Amygdala (tissue), 56 donors: Measurements from ENCODE around the gene TLX1.
A peak's percentile ranks its signal among the peaks of the same experiment; 100 is the strongest.

ENCODE experiments used
- DNase-seq, 56 donors: peaks; one replicate each; lab custom pipeline; 2025; lab: John Stamatoyannopoulos, UW

Gene TLX1

DNA sequence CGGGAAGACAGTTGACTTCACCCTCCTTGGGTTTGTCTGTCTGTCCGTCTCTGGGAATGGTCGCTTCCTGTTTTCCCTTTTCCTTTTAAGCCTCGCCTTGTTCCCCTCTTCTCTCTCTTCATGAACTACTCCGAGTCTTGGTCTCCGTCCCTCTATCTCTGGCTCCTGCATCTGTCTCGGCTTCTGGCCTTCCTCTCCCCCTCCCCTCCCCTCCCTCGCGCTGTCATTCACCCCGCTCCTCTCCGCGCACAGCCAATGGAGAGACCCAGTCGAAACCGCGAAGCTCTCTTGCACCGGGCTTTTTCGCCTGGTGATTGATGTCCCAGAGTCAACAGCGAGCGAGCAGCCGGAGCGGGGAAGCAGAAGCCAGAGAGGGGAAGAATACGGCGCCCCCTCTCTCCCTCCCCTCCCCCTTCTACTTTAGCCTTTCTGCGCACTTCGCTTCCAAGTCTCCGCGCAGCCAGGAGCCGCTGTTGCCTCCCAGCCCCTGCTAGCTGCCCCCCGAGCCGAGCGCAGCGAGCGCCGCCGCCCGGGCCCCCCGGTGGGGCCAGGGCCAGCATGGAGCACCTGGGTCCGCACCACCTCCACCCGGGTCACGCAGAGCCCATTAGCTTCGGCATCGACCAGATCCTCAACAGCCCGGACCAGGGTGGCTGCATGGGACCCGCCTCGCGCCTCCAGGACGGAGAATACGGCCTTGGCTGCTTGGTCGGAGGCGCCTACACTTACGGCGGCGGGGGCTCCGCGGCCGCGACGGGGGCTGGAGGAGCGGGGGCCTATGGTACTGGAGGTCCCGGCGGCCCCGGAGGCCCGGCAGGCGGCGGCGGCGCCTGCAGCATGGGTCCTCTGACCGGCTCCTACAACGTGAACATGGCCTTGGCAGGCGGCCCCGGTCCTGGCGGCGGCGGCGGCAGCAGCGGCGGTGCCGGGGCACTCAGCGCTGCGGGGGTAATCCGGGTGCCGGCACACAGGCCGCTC, at the start of gene TLX1:
TSS of gene TLX1 (plus strand) at position 317 of the 978 bp plus-strand sequence. CDS start at position 559, 242 bp downstream.
- DNase-seq: no peak

DNA sequence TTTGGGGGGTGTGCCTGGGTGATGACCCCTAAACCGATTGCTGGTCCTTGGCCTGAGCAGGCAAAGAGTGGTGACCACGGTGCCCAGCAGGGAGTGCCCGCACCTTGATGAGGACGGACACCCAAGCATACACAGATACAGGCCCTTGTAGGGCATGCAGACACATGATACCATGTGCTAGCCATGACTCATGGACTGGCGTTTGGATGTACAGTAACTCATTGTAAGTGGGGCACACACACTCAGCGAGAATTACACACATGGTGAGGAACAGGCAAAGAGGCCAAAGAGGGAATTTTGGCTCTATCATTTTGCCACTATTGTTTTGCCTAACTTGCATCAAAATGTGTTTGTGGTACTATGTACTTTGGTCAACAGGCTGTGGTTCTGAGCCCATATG, 45.3 kb upstream of the TLX1 start:
- DNase-seq: no peak

DNA sequence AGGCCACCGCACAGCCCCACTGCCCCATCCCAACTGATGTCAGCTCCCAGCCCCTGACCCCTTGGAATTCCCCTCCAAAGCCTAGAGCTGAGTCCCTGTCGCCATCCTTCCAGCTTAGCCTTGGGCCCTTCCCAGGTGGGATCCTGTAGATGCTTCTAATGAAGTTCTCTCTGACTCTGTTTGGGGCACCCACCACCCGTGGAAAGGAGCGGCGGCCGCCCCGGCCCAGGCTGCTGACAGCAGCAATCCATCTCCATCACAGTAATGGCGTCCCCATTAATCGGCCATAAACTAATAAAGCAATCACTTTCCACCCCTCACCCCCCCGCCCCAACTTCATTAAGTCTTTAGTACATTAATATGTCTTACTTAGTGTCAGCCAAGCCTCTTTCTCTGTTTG, 43.7 kb upstream of the TLX1 start:
- DNase-seq: no peak

DNA sequence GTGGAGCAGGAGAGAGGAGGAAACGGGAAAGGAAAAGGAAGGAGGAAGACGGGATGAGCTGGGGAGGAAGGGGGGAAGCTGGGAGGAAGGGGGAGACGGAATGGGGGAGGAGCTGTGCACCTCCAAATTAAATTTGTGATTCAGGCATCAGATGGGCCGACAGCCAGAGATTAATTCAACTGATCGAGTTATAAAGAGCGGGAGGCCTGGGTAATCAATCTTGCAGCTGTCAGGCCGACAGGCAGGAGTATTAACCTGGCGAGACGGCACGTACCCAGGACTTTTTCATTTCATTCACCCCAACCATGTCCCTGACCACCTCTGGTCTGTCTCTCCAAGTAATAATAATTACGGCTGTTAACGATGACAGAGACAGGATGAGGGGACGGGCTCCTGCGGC, 43.1 kb upstream of the TLX1 start:
- no peak for DNase-seq

DNA sequence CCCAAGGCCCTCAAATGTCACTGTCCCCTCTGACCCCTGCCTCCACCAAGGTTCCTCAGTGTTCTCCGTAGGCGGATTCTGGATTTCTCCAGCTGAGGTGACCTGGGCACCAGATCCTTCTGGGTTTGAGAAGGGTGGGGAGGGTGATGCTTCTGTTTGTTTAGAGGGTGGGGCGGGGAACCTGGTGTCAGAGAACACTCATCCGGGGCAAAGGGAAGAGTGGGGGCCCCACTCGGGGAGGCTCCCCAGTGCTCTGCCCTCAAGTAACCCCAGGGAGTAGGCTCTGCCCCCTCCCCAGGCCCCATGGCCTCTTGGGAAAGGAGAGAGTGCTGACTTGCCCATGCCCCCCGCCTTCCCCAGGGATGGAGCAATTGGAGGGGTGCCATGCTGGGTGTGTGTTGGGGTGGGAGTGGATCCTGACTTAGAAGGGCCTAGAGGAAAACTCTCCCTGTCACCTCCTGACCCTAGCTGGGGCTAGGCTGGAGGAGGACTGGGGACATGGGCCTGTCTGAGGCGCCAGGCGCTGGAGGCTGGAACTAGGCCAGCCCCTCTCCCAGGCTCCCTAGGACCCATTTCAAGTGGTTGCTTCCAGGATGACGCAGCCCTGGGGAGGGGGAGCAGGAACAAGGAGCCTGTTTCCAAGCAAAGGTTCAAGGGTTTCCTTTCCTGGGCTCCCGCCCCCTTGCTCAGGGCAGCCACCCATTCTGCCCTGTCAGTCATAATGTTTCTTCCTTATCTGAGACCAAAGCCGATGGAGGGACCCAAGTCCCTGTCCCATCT, 41.4 kb upstream of the TLX1 start:
- no peak for DNase-seq

DNA sequence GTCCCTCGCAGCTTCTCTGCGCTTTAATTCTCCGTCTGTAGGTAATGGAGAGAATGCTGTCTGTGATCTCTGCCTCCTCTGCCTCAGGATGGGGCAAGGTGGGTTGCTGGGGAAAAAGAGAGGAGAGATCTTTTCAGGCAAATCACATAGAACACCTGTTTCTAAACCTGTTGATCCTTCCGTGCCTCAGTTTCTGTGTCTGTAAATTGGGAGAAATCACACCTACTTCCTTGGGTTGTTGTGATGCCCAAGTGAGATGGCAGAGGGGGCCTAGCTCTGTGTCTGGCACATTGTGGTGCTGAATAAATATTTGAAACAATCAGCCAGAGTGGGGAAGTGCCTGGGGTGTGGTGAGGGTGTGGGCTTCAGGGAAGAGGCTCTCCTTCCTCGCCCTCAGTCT, 40.5 kb upstream of the TLX1 start:
- DNase-seq: no peak

DNA sequence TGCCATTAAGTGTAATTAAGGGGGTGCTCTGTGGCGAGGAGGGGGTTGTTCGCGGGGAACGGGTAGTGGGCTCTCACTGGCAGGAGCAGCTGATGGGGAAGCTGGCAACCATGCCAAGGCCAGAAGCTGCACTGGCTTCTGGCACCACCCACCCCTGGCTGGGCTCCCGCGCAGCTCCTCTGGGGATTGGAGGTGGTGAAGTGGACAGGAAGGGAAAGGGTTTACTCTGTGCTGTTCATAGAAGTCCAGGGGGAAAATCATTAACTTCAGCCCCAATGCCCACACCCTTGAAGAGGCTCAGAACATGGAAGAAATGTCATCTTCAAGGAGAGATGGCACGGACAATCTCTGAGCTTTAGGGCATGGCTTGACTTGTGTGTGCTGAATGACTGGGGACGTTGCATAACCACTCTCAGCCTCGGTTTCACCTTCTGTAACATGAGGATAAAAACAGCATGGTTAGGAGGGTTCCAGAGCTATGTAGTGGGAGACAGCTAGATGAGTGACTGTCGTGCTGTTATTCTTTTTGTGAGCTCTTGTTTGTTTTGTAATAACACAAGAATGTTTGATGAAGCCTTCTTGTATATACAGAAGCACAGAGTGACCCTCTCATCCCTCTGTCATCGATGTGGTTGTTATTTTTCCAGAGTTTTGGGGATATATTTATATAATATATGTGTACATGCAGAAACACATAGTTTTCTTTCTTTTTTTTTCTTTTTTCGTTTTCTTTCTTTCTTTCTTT, 39.4 kb upstream of the TLX1 start:
- DNase-seq: no peak

DNA sequence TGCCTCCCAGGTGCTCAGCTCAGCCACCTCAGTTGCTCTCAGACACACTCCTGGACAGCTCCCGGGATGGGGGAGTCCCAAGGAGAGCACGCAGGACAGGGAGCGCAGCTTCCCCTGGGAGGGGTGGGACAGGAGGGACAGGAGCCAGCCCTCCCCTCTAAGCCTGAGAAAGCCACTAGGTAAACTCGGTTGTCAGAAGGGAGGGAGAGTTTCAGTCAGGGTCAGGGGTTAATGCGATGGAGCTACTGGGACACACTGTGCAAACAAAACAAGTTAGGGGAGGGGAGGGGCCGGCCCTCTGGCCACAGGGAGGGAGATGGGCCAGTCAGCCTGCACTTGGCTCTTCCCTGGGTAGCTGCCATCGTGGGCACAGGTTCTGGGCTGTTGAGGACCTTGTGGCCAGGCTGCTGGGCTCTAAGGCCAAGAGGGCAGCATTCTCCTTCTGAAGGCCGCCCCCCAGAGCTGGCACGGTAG, 38.2 kb upstream of the TLX1 start:
- DNase-seq: no peak

DNA sequence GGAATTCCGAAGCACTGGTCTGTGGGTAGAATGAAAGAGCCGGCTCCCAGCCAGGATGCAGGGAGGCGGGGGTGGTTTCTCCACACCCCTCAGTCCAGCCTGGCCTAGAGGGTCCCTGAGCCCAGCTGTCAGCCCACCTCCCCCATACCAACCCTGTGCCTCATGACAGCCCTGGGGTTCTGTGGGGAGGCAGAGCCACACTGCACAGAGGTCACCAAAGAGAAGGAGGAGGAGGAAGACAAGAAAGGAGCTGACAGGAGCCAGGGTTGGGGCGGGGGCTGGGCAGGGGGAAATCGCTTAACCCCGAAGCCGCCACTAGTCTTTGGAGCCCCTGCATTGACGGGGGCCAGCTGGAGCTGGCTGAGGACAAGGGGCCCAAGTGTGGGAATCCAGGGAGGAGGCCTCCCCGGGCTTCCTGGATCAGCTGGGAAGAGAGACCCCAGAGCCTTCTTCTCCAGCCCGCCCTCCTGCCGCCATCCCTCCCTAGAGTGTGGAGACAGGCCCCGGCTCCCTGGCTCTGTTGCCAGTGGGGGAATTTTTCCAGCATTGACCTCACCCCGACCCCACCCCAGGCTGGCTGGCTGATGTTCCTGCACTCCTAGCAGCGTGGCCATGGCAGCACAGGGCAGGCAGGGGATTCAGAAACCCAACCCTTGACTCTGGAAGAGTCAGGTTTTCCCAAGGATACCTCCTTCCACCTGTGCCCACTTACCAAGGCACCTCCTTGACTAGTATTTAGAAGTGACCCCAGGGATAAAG, 36.8 kb upstream of the TLX1 start:
- DNase-seq: no peak

DNA sequence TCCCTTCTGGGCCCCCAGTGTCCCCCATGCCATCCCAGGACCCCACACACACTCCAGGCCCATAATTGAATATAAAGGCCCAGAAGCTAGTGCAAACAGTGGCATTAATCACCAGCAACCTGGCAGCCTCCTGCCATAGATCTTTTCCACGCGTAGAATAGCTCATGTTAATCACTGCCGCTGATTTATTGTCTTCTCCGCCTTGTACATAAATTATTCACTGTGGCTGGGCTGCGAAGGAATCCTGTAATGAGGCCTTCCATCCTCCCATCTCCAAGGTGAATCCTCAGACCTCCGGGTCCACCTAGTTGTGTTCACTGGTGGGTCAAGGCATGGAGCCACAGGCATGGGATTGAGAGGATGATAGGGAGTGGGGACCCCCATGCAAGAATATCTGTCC, 36.1 kb upstream of the TLX1 start:
- no peak for DNase-seq

DNA sequence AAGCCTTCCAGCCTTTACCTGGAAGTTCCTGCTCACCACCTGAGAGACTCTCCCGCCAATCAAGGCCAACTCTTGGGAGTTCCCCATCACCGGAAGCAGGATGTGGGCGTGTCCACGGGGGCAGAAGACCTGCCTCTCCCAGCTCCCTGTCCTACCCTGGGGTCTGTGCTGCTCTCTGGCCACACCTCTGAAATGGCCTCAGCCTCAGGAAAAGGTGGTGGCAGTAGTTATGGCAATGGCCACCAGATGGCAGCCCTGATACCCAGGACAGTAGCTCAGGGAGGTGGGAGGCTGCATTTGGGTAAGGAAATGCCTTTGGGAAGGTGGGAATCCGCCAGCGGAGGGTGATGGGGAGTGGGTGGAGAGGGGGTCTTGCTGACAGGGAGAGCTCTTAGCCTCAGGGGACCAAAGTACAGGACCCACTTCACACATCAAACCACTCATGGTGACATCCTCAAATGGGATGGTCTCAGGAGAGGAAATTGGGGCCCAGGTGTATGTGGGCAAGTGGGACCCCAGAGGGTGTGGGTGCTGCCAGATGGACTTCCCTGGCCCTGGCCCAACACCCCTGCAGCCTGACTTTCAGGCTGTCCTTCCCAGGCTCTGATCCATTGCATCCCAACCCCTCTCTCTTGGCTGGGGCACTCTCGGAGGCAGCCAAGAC, 35.4 kb upstream of the TLX1 start:
- peak in 27 of 56 donors; percentile 1 to 59 (median 13) for DNase-seq

DNA sequence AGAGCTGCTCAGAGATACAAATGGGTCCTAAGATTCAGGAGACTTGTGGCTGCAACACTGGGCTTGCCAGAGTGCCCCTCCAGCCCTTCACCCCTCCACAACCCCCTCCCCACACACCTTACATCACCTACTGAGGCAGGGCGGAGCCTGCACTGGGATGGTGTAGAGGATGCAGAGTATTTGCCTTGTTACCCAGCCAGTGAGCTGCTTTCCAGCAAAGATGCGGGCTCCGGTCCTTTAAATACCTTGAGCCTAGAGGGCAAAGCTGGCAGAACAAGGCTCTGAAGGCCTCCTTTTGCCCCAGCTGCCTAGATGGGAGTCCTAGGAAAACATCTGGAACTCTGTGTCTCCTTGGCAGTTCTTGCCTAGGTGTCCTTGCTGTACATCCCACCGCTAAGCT, 34.7 kb upstream of the TLX1 start:
- no peak for DNase-seq

DNA sequence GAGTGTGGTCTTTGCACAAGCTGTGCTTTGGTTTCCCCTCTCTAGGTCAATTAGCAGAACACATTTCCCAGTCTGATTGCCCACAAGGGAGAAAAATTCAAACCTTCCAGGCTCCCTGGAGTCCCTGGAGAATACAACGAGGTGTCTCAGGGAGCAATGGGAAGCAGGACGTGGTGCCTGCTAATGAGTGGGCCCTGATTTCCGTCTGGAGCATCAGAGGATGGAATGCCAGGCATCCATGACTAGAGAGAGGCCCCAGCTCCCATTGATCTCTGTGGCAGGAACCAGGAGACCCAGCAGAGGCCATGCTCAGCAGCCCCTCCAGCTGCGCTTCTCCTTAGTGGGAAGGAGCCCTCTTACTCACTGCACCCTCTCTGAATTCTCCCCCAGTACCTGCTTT, 33.2 kb upstream of the TLX1 start:
- DNase-seq: no peak

DNA sequence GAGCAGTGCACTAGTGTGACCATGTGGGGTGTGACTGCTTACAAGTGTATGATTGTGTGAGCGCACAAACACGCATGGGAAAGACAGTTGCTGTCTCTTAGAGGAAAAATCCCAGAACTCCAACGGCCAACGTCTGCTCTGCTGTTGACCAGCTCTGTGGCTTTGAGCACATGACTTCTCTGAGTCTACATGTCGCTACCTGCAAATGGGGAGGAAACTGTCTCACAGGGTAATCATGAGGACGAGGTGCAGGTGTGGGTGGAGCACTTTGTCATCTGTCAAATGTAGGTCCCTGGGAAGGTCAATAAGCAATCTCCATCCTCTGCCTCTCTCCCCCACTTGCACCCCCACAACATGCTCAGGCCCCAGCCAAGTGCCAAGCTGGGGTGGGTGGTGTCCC, 31.2 kb upstream of the TLX1 start:
- DNase-seq: no peak

DNA sequence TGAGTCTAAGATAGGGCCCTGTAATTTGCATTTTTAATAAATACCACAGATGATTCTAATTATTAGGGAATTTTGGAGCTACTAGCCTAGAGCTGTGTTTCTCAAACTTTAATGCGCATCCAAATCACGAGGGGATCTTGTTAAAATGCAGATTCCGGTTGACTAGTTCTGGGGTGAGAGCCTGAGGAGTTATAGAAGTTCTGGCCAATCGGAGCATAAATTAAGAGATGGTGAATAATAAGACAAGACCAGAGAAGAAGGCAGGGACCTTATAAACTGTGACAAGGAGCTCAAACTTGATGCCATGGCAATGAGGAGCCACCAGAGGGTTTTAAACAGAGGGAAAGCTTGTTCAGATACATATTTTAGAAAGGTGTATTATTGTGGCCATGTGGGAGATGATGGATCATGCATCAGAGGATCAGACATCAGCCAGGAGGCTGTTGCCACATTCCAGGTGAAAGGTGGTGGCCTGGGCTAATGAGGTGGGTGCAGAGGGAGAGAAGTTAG, 29.7 kb upstream of the TLX1 start:
- DNase-seq: no peak

DNA sequence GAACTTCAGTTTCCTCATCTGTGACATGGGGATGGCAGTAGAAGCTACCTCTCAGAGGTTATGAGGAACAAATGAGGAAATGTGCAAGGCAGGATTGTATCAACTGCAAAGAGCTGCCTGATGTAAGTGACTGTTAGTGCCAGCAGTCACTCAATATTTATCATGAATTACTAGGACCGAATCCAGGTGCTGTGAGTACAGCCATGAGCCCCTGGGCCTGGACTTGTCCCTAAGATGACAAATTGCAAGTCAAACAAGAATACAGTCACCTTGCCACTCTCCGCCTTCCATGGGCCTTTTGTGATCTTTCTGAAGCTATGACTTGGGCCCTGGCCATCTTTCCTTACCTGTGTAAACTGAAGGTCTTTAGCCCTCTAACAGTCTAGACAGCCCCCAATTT, 27.7 kb upstream of the TLX1 start:
- no peak for DNase-seq

DNA sequence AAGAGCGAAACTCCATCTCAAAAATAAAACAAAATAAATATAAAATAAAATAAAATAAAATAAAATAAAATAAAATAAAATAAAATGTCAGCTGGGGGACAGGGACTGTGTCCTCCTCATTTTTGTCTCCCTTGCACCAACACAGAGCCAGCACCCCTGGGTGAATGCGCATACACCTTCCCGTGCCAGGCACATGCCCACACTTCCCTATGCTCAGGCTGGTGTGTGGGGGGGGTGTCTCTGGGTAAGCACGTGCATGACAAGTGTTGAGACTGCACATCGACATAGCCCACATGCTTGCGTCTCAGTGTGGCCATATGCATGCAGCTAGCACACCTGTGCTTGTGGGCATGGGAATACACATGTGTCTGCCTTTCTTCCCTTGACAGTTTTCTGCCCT, 24.7 kb upstream of the TLX1 start:
- DNase-seq: no peak

DNA sequence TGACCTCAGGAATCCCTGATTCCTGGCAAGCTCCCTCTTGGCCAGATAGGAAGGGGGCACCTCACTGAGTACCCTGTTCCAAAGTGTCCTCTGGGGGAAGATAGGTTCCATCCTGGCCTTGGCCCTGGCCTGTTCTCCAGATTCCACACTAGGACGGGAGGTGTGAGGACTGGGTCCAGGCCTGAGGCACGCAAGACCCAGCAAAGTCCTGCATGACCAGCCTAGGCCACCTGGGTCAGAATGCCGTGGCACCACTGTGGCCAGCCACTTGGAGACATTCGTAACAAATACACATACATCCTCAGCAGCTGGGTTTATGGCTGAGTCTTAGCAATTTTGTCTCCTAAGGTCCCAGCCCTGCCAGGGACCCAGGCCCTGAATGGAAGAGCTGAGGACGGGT, 23.3 kb upstream of the TLX1 start:
- DNase-seq: no peak

DNA sequence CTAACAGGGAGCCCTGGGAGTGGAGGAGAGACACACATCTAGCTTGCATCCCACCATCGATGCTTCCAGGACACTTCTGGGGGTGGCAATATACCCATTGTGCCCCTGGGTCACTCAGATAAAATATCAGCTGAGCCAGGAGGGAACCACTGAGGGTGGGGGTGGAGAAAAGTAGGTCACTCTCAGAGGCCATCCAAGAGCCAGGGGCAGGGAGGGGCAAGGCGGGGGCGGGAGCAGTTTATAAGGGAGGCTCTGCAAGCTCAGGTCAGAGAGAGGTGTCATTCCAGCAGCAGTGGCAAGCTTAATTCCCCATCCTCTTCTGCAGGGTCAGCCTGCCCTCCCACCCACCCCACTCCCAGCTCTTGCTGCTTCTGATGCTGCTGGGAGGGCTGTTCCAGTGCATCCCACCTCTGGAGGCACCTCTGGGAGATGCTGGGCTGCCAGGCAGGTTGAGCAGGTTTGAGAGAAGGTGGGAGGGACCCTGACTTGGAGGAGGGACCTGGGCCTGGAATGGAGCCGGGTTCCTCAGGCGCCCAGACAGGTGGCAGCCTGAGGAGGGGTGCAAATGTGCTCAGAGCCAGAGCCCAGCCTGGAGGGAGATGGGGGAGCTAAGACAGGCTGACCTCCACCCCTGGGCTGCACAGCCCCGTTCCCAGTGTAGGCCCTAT, 20.1 kb upstream of the TLX1 start:
- DNase-seq: no peak
